Nucleus accumbens (tissue), 56 donors: ENCODE data around the gene ADPRS.

Experiments used
- DNase-seq, 56 donors: peaks; one replicate each; lab custom pipeline; 2025; lab: John Stamatoyannopoulos, UW

ADPRS gene

GRCh38 chr1:36101546-36101945, 12.9 kb downstream of the ADPRS start:
- DNase-seq: no peak

GRCh38 chr1:36106269-36106668, 17.6 kb downstream of the ADPRS start:
- DNase-seq: no peak

- no peak for DNase-seq
Observed at GRCh38 chr1:36107394-36107793, 18.7 kb downstream of the ADPRS start.

- DNase-seq: no peak
Observed at GRCh38 chr1:36108314-36108713, 19.6 kb downstream of the ADPRS start.

GRCh38 chr1:36109041-36109679, 20.5 kb downstream of the ADPRS start:
- no peak for DNase-seq

- DNase-seq: no peak
Observed at GRCh38 chr1:36111151-36111550, 22.5 kb downstream of the ADPRS start.

- no peak for DNase-seq
Observed at GRCh38 chr1:36112823-36113222, 24.1 kb downstream of the ADPRS start.

- no peak for DNase-seq
Observed at GRCh38 chr1:36114371-36114770, 25.7 kb downstream of the ADPRS start.

GRCh38 chr1:36115200-36115669, 26.5 kb downstream of the ADPRS start:
- DNase-seq: peak in 7 of 56 donors; percentile 3 to 61 (median 18)

GRCh38 chr1:36115931-36116330, 27.2 kb downstream of the ADPRS start:
- no peak for DNase-seq

GRCh38 chr1:36116901-36117300, 28.2 kb downstream of the ADPRS start:
- DNase-seq: peak in 1 of 56 donors; percentile 31

GRCh38 chr1:36118447-36119204, 29.9 kb downstream of the ADPRS start:
- DNase-seq: no peak

- no peak for DNase-seq
Observed at GRCh38 chr1:36119456-36119855, 30.8 kb downstream of the ADPRS start.

GRCh38 chr1:36122062-36123030, 33.7 kb downstream of the ADPRS start:
- DNase-seq: peak in 1 of 56 donors; percentile 20

- DNase-seq: peak in 9 of 56 donors; percentile 9 to 32 (median 18)
Observed at GRCh38 chr1:36123356-36123755, 34.7 kb downstream of the ADPRS start.

- no peak for DNase-seq
Observed at GRCh38 chr1:36124404-36125128, 35.9 kb downstream of the ADPRS start.

- peak in 2 of 56 donors; percentile 23 to 25 for DNase-seq
Observed at GRCh38 chr1:36125129-36125991, 36.7 kb downstream of the ADPRS start, which contains the start of gene COL8A2. TSS of gene COL8A2 (minus strand) at chr1:36125222. CDS start at chr1:36100242, 24,980 bp downstream.

GRCh38 chr1:36126005-36126716, 37.5 kb downstream of the ADPRS start:
- DNase-seq: peak in 1 of 56 donors; percentile 21
